ENCODE data around the gene NUDT8.
"Not testable (repeated sequence)": the region's sequence is repeated elsewhere in the genome, so short reads cannot be mapped to it uniquely, and the experiment has no call there.

Gene NUDT8

GRCh38 chr11:67659651-67660165 lies 30.0 kb upstream of the NUDT8 start:
- DNase-seq, result not testable (repeated sequence)

- no peak for DNase-seq
These were observed 27.6 kb upstream of the NUDT8 start for GRCh38 chr11:67657300-67657699.

- no peak for DNase-seq
These were observed 26.7 kb upstream of the NUDT8 start for GRCh38 chr11:67656278-67656922.

- DNase-seq, result no peak
These were observed 24.5 kb upstream of the NUDT8 start for GRCh38 chr11:67654225-67654624.

- no peak for DNase-seq
These were observed 23.5 kb upstream of the NUDT8 start for GRCh38 chr11:67652965-67653845.

GRCh38 chr11:67651976-67652781 lies 22.4 kb upstream of the NUDT8 start:
- no peak for DNase-seq

GRCh38 chr11:67649634-67650510 lies 20.1 kb upstream of the NUDT8 start:
- no peak for DNase-seq

- DNase-seq, result peak in 1 of 2 donors; percentile 33
These were observed 19.3 kb upstream of the NUDT8 start for GRCh38 chr11:67648796-67649613.

- peak; percentile 60 for DNase-seq
These were observed 18.5 kb upstream of the NUDT8 start for GRCh38 chr11:67648140-67648795.

- DNase-seq, result no peak
These were observed 17.7 kb upstream of the NUDT8 start for GRCh38 chr11:67647471-67647870.

GRCh38 chr11:67646535-67647336 lies 17.0 kb upstream of the NUDT8 start:
- peak; percentile 56 to 63 for DNase-seq

- no peak for DNase-seq
These were observed 16.1 kb upstream of the NUDT8 start for GRCh38 chr11:67645521-67646461.

- no peak for DNase-seq
These were observed 15.0 kb upstream of the NUDT8 start for GRCh38 chr11:67644472-67645418.

- DNase-seq, result no peak
These were observed 14.3 kb upstream of the NUDT8 start for GRCh38 chr11:67644042-67644441.

GRCh38 chr11:67642173-67643120 lies 12.7 kb upstream of the NUDT8 start:
- no peak for DNase-seq
